NCI-H345 (cell line): ENCODE measurements around the gene HSPB3.
"Not testable (repeated sequence)": the region's sequence is repeated elsewhere in the genome, so short reads cannot be mapped to it uniquely, and the experiment has no call there.

Experiments used
- DNase-seq: peaks from one replicate; lab custom pipeline; 2025; lab: John Stamatoyannopoulos, UW

HSPB3 gene

DNA sequence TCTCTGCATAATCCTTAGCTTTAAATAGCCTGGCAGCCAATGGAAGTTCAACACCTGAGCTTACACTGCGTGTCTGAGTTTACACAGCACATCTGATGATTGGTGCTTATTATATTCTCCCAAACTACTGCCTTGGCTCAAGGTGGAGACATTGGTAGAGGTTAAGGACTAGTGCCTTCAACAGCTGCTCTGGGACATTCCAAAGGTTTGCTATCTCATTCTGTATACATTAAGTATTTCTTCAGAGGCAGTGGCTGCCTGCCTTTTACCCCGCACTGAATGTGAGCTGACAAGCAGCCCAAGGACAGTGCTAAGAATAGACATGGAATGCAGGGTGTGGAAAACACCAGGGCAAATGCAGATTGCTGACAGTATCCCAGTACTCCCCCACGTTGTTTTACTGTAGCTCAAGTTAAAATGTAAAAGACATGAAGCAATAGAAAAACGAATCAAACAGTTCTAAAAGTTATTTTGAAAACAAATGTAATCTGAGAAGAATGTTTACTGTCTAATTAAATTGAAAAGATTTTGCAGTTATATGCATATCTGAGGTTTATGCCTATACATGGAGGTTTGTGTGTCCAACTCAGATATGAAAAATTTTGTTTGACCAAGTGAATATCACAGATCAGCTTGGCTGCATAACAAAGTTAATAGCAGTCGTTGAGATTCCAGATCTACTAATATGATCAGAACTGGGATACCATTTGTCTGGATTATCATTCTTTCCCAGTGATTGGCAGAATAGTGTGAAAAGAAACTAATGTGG lies 1.8 kb downstream of the HSPB3 start:
- no peak for DNase-seq

DNA sequence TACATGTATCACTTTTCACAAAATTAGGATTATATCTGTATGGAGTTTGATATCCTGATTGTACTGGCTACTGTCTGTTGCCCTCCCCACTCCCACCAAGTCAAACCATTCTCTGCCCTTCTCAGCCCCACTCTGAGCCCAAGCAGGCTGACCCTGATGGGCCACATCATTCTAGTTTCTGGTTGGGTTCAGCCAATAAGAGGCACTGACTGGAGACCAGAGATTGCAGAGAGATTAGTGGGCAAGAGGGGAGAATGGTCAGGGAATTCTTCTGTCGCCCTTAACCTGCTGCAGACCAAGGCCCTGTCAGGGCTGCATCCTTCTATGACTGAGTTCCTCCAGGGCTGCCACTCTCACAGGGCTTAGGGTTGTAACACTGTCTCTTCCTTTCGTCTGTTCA lies 2.7 kb downstream of the HSPB3 start:
- no peak for DNase-seq

DNA sequence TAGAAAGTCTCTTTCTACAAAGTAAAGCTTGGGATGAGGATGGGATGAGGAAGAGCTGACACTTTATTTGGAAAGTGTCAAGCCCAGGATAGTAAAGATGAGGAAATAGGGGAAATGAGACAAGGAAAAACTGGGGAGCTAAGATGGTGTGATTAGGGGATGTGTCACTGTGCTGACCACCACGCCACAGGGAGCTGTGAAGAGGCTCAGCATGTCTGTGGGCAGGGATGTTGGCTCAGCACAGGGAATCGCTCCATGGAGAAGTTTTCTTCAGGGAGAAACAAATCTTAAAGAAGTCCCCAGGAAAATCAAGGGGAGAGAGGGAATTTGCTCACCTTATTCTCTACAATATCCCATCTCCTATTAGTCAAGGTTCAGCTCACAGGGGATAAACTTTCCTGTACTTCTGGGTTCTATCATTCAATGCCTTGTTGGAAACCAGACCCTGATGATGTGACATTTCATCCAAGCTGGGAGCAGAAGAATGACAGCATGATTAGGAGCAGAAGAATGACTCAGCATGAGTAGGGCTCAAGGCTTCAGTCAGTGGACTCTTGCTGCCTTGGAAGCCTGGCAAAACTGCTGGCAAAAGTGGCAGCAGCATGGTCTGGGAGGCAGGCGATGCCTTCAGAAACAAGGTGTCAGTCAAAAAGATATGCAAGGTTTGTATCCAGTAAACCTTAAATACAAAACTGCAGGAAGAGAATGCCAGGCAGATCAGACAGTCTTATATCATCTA lies 4.9 kb downstream of the HSPB3 start:
- no peak for DNase-seq

DNA sequence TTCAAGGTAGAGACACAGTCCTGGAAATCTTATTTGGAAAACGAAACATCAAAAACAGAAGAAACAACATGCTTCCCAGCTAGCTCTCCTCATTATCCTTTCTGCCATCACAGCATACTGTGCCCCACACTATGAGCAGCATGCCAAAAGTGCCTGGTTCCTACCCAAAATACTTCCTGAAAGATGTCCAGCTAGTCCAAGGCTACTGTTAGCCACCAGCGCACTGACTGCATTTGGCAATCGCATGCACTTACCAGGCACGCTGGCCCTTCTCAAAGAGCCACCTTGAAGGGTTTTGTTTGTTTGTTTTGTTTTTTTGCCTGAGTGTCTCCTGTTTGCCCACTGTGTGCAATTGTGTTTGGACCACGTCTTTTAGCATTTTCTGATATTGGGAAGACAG lies 6.8 kb downstream of the HSPB3 start:
- DNase-seq = no peak

DNA sequence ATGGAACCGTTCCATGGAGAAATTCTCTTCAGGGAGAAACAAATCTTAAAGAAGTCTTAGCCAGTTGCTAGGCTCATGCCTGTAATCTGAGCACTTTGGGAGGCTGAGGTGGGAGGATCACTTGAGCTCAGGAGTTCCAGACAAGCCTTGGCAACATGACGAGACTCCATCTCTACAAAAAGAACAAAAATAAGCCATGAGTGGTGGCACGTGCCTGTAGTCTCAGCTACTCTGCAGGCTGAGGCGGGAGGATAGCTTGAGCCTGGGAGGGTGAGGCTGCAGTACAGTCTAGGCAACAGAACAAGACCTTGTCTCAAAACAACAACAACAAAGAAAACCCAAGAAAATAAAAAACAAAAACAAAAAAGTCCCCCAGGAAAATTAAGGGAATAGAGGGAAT lies 8.2 kb downstream of the HSPB3 start:
- DNase-seq = no peak

DNA sequence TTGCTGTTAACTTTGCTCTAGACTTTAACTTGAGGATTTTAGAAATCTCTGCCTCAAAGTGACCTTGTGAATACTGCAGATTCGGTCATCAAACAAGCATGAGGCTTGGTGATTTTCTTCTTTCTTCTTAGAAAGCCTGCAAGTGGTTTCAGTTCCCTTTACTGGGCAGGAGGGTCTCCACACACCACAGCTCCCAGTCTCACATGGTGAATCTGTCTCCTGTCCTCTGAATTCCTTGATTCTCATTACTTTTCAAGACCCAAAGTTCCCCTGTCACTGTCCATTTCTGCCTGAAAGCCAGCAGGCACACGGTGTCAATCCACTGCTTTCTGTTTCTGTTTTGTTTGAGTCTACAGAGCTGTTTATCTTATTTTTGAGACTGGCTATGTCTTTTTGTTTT lies 14.1 kb downstream of the HSPB3 start:
- no peak for DNase-seq

DNA sequence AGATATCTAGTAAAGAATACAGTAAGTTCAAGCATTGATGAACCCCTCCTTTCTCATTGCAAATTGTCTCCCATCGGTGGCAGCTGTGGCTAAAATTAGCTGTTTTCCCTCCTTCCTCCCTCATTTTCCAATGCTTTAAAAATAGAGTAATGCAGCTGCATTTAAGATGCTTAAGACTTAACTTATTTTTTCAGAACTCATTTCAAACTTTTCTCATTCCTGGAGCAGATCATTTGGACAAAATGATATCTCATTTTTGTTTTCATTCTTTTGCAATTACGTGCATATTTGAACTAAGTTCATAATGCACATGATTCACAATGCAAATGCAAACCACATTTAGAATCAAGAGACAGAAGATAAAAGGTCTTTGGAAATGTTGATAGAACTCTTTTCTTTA lies 14.6 kb downstream of the HSPB3 start:
- DNase-seq = no peak

DNA sequence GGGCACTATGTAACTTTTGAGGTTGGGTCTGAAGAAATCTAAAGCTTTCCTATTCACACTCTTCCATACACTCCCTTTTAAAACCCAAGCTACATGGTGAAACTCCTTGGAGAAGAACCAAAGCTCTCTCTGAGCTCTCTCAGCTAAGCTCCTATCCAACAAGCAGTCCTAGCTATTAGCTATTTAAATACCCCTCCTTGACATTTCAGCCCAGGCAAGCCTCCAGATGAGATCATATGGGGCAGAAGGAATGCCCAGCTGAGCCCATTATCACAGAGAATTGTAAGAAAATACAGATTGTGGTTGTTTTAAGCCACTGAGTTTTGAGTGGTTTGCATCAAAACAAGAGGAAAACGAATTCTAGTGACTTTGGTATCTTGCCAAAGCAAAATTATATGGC lies 15.2 kb downstream of the HSPB3 start:
- DNase-seq = no peak

DNA sequence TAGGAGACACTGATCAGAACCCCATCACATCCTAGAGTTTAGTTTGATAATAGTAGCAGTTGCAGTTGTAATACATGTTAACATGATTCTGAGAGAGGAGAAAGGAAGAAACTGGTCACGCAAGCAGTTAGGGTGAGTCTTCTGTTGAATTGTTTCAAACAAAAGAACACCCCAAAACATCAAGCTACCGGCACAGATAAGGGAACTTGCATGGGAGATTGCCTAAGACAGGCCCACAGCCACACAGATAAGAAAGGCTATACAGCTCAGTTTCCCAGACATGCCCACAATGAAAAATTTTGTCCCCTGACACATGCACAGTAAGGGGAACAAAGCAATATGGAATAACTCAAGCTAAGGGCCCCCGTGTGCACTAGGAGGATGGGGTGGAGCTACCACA lies 15.9 kb downstream of the HSPB3 start:
- DNase-seq = no peak

DNA sequence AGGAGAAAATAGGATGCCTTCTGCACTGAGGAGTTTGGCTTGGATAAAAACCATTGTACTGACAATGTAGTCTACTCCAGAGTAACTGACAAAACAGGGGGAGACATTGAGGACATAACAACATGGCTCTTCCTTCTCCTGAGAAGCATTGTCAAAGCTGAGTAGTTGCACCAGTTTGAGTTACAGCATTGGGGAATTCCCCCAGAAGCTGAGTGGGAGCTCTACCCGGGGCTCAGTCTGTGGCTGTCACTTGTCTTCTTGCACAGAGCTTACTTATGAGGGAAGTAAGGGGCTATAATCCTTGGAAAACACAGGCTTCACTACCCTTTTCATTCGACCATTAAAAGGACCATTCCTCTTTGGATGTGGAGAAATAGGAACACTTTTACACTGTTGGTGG lies 21.2 kb downstream of the HSPB3 start:
- no peak for DNase-seq

DNA sequence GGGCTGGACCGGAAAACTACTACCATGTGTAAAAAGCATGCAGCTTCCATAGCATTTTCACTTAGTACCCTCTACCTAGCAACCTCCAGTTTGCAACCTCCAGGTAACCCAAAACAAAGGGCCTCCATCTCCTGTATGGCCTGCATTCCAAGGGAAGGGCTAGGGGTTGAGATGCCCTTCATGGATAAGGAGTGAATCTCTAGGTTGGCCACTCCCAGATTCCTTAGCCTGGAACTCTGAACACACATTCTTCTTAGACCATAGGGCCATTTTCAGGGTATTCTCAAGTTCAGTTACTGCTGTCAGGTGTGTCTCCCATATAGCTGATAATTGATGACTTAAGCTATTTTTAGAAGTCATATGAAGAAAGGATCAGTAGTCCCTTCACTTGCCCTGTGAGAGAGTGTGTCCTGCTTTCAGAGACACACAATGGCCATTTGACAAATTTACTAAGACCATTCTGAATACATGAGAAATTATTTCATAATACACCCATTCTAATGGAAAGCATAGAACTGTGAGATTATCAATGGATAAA lies 22.5 kb downstream of the HSPB3 start:
- no peak for DNase-seq

DNA sequence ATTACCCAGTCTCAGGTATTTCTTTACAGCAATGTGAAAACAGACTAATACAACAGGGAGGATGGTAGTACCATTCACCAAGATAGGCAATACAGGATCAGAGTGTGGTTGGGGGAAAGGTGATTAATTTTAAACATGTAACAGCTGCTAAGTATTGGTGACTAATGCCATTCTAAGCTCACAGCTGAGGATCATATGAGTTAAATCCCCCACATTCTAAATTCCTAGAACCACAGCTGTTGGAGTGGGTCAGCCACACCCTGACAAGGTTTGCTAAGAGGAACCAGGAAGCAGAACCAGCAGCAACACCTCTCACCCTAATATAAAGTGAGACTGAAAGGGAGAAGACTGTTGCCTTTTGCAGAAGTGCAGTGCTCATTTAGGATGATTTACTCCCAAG lies 24.8 kb downstream of the HSPB3 start:
- DNase-seq = no peak

DNA sequence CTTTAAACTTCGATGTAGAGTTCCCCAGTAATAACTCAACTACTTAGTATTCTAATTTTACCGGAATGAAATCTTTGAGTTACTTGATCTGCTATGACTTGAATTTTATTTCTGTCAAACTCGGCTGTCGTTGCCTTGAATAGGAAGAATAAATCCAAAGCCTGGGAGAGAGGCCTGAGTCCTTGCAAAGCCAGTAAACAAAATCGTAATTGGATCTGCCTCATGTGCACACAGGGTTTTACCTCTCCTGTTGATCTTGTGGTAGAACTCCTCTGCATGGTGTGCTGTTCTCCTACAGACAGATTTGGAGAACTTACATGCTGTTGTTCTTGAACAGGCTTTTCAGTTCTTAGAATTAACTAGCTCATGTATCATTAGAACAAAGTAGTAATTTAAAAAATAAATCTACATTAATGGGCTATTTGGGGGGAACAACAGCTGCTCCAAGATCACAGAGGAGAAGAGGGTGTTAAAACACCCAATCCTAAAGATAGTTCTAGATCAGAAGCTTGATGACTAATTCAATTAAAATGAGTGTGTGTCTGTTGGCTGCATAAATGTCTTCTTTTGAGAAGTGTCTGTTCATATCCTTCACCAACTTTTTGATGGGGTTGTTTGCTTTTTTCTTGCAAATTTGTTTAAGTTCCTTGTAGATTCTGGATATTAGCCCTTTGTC lies 28.9 kb downstream of the HSPB3 start:
- no peak for DNase-seq

DNA sequence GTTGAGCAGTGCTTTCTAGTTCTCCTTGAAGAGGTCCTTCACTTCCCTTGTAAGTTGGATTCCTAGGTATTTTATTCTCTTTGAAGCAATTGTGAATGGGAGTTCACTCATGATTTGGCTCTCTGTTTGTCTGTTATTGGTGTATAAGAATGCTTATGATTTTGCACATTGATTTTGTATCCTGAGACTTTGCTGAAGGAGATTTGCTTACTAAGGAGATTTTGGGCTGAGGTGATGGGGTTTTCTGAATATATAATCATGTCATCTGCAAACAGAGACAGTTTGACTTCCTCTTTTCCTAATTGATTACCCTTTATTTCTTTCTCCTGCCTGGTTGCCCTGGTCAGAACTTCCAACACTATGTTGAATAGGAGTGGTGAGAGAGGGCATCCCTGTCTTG lies 30.2 kb downstream of the HSPB3 start:
- not testable (repeated sequence) for DNase-seq

DNA sequence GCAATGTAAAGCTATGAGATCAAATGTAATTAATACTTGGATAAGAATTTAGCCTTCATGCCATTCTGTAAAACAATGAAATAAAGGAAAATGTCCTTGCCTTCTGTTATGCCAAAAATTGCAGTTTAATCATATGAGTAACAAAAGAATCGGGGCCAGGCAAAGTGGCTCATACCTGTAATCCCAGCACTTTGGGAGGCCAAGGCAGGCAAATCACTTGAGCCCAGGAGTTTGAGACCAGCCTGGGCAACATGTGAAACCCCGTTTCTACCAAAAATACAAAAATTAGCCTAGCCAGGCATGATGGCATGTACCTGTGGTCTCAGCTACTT lies 34.1 kb downstream of the HSPB3 start:
- DNase-seq = not testable (repeated sequence)

DNA sequence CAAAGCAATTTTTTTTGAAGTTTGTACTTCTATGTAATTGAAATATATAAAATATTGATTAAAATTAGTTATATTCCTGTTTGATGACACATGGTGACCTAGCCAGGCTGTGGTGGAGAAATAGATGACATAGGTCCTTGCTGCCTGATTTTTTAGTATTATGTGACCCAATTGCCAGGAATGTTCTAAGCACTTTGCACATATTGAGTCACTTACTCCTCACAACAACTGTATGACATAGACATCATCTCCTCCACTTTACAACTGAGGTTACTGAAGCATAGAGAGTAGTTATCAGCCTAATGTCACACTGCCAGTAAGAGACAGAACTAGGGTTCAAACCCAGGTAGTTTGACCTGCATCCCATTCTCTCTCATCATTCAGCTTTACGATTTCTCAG lies 35.8 kb downstream of the HSPB3 start:
- DNase-seq = no peak

DNA sequence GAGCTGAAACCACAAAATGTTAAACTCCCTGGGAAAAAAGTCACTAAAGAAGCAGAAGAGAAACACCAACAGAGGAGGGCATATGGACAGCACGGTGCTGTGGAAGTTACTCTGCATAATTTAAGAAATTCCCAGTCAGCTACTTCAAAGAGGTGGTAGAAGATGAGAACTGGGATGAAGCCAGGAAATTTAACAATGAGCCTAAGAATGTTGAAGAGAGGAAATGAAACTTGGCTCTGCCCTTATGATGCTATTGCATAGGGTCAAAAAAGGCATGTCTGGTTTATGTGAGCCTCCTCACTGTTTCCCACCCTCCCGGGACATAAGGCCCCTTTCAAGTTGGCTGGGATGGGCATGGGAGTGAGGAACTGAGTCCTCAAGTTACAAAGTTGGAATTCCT lies 36.7 kb downstream of the HSPB3 start:
- no peak for DNase-seq

DNA sequence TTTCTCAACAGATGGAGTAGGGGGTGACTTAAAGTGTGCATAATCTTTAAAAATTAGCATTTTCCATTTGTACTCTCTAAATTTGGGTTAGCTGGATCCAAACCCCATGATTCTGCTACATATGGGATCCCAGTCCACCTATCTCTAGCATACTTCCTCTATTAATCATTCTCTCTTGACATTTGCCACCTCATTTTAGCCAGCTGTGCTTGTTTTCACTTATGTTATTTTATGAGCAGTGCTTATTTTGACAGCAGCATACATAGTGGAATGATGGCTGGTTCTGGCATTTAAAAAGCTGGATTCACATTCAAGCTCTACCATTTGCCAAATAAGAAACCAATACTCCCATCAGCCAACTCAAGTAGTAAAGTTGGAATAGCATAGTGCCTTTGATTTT lies 39.5 kb downstream of the HSPB3 start:
- DNase-seq = no peak
